TTC549 (cell line): ENCODE data around the gene ERG.

Experiments used
- FAIRE-seq: peaks from 2 replicates; lab custom pipeline; 2012; peaks lifted over from hg19 to GRCh38; lab: Jason Lieb, UNC

Gene ERG

DNA sequence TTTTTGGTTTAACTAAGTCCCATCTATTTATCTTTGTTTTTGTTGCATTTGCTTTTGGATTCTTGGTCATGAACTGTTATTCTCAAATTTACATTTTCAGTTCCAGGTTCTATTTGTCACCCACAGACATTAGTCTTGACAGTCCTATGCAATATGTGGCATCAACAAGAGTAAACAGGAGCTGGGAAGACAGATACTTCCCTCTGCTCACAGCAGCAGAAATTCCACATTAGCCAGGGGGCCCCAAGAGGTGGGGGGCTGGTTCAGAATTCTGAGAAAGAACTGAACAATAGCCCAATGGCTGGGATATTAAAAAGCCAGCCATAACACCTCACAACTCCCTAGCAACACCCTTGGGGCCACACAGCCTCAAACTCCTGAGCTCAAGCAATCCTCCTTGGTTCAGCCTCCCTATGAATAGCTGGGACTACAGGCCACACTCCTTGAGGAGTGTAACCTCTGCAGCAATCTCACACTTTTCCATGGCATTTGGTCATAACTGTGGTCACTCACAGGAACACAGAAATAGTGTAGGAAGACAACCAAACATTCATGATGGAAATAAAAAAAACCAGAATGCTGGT is 67.8 kb downstream of the ERG start:
- FAIRE-seq, result no peak

DNA sequence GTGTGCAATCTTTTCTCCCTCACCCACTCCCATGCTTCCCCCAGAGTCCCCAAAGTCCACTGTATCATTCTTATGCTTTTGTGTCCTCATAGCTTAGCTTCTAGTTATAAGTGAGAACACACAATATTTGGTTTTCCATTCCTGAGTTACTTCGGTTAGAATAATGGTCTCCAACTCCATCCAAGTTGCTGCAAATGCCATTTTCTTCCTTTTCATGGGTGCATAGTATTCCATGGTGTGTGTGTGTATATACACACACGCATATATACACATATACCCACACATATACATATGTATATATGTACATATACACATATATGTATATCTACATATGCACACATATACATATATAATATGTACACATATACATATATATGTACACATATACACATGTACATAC is 69.3 kb downstream of the ERG start:
- FAIRE-seq, result no peak

DNA sequence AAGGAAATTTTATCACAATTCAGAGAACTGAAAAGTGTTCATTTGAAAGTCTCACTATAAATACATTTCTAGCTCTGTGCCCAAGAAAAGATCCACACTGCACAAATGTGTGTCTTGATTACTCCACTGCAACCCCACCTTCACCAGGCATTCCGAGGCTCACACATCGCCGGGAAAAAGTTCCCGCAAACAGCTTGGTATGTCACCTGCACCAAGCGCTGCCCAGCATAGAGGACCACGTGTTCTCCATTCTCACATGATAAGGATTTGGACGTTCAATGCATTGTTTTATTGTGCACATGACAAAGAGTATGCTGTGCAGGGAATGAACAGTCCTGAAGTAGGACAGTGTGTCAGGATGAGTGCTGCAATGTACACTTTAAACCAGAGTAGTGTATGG is 70.1 kb downstream of the ERG start:
- no peak for FAIRE-seq

DNA sequence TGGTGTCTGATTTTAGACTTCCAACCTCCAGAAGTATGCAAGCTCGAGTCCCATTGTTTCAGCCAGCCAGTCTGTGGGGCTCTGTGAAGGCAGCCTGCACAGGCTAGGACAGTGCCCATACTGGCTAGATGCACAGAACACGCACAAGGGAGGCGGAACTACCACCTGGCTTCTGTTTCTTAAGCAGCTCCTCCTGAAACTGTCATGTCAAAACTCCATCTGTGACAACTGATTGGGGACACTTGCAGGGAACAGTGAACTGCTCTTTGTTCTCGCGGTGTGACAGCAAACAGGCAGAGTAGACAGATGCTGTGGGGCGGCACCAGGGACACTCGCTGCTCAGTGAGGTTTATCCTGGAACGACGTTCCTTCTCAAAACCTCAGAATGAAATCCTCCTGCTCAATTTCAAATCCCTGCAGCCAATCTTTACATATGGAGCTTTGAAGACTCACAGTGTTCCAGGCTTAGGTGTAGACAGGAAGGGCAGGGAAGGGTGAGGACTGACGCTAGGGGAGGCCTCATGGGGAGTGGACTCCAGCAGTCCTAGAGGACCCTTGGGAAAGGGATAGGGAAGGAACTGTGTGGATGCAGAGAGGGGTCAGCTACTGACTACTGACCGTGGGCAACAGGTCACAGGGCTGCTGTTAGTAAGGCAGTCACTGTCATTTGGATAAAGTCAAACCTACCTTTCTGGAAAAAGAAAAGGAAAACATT is 73.8 kb downstream of the ERG start:
- no peak for FAIRE-seq

DNA sequence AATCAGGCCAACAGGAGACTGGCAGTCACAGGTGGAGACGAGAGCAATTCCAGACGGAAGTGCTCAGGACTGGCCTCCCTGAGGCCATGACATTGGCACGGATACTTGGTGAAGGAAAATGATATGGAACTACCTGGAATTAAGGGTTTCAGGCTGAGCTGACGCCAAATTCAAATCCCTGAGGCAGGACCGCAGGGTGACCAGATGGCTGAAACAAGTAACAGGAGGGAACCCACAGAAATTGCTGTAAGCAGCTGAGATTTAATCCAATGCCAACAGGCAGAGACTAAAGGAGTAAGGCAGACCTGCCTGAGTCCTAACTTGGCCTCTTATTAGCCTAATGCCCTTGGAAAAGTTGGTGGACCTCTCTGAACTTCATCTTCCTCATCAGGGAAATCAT is 76.2 kb downstream of the ERG start:
- FAIRE-seq, result no peak

DNA sequence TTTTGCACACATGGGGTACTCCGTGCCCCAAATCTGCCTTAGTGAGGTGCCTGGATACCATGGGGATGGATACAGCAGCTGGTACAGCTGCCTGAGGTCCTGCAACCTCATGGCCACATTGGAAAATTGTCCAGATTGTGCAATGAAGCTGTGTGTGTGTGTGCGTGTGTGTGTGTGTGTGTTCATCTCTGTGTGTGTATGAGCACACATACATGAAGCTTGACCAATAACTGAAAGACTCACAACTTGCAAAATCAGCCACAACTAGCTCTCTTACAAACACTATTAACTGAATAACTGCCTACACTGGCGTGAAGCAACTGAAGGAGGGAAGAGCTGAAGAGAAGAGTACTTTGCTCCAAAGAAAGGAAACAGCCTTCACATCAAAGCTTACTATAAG is 78.1 kb downstream of the ERG start:
- no peak for FAIRE-seq

DNA sequence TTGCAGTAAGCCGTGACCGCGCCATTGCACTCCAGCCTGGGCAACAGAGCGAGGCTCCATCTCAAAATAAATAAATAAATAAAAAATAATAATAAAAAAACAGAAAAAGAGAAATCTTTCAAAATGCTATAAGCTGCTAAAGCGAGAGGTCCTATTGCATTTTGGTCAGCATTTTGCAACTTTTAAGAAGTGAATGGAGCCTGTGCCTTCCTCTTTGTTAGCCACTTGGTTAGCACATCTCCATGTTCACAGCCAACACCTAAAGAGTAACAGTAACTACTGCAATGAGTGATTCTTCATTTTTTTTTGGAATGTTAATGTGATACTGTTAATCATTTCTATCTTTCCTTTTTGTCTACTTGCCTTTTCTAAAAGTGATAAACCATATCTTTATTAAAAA is 80.6 kb downstream of the ERG start:
- FAIRE-seq, result no peak

DNA sequence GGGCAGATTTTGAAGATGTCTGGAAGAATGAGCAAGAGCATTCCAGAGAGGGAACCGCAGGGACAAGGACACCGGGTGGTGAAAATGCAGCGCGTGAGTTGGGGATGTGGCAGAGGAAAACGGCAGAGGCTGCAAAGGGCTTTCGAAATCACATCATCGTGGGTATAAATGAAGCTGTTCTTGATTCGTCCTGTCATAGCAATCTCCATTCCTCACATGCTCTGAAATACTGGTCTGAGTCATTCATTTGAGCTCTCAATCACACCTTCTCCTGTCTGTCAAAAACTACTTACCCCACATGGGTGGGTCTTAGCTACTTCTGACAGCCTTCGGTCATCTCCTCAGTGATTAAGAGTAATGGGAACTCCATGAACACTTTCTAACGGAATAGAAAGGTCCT is 81.5 kb downstream of the ERG start:
- FAIRE-seq, result no peak

DNA sequence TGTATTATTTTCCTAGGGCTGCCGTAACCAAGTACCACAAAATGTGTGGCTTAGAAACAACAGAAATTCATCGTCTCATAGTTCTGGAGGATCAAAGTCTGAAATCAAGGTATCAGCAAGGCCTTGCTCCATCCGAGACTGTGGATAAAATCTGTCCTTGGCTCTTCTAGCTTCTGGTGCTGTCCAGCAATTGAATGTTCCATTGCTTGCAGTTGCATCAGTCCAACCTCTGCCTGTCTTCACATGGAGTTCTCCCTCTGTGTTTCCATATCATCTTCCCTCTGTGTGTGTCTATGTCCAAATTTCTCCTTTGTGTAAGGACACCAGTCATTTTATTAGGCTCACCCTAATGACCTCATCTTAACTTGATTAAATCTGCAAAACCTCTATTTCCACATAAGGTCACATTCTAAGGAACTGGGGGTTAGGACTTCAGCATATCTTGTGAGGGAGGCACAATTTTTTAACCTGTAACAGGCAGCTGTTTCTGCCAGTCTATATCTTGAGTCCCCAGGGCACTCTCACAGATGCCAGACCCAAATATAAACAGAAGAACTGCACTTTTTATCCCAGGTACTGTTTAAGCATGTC is 84.2 kb downstream of the ERG start:
- no peak for FAIRE-seq

DNA sequence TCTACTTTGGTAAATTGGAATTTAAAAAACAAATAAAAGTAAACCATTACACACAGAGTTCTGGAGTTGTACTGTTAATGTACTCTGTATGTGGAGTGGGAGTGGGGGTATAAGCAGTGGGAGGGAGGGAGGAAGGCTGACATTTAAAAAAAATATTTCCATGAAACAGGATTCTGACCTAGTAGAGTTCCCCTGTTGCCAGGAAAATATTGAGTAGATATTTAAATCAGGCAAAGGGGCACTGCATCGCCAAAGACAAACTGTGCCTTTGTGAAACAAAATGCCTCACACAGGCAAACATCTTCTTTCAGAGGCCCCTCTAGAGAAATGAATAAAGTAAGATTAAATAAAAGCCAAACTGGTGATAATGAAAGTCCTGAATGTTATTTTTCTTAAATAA is 87.8 kb downstream of the ERG start:
- FAIRE-seq, result no peak

DNA sequence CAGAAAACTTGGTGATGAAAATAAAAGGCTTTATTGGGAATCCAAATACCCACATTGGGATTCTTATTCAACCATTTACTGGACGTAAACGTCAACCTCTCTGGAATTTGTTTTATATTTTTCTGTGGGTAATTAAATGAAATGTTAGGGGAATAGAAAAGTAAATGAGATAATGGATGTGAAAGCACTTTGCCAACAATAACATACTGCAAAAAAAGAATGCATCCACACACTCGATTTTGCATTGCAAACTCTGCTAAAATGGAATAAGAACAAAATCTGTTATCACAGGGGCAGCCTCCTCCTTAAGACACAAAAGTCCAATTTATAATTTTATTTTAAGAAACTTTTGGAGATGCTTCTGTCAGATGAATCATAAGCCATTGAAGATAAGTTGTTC is 88.4 kb downstream of the ERG start:
- FAIRE-seq, result no peak

DNA sequence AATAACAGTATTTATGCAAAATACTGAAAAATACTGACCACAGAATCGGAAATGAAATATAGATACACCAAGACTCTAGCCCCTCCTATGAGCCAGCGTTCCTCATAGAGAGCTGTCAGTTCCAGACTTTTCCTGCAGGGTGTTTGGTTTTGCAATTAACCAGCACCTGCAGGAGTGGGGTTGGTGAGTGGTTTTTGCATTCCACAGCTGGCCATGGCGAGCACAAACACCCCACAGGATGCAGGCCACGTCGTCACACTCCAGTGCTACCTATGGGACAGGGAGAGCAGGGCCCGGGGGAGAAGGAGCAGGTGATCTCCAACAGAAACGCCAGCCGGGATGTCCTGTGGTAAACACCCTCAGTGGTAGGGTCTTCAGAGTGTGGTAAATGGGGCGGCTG is 94.1 kb downstream of the ERG start:
- no peak for FAIRE-seq

DNA sequence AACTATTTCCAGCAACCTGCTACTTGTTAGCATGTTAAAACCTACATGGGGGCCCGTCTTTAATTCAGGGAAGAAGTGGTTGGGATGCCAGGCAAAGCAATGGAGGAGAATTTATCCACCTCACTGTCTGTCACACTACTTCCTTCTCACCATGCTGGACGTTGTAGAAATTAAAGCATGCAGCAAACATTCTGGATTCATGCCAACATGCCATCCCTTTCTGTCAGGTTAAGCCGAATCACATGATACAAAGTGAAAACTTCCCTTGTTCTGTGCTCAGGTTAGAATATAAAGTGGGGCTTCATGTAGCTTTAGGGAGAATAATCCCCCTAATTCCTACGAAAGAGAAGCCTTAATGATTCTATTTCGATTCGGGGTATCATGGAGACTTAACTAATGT is 95.5 kb downstream of the ERG start:
- no peak for FAIRE-seq

DNA sequence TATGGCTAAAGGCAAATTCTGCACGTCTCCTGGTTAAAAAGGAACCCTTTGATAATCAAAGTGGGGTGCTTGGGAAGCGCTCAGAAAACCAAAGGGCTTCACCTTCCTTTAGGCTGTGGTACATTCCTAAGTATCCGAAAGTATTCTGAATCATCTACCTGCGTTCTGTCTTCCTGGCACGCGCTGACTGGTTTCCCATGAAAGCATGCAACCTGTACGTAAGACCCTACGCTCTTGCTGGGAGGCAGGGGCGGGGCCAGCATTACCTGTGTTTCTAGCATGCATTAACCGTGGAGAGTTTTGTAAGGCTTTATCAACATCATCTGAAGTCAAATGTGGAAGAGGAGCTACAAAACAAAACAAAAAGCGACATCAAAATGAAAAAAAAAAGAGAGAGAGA is 96.0 kb downstream of the ERG start:
- FAIRE-seq, result no peak

DNA sequence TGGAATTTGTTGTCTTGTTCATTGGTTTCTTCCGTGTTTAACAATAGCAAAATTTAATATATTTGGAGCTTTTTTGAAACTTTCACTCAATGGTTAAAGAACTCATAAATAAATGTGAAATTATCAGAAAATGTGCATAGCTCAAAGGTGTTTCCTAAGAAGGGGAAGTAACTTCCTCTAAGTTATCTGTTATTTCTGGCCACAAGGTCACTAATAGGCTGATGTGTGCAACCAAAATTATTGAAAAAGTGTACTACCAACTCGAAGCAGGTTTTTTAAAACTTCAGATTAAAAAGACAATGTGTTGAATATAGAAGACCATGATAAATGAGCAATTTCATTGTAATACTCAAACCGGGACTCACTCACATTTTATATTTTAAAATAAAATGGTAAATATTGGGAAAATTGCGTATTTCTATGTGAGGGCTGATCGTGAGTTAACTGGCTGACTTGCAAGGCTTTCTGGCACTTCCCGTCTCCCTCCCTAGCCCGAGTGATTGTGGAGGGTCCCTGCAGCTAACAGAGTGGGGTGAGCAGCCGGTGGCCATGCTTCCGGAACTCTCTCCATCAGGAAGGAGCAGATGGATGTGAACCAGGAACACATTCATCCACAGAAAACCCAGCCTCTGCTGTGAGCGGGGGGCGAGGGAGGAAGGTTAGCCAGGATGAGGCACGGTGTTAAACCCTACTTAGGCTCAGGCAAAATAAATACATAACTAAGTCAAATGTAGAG is 96.9 kb downstream of the ERG start:
- FAIRE-seq, result no peak

DNA sequence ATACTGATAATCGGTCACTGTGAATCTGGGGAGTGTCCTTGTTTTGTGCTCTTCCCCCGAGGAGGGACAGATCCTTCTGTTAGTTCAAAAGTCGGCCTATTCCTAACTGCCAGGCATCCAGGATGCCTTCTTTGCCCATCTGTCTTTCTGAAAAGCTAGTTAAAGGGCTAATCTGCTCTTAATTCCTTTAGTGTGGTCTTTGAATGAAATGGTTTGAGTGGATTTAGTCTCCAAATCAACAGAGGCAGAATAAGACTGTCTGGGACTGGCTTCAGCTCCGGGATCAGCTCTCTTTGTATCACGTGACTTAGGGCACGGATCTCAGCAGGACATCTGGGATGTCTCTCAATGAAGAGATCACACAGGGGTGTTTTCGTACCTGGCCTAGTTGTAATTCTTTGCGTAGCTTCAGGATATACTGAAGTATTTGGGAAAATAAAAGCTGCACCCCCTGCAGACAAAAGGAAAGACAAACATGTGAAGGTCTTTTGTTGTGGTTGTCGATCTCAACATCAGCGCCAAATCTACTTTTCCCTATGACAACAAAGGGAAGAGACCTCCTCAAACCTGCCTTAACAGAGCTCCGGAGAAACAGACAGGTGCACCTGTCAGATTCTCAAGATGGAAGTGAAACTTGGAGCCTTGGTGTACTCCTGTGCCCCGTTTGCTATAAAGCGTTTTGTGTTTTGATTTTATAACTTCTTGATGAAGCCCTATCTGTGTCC is 97.9 kb downstream of the ERG start:
- no peak for FAIRE-seq

DNA sequence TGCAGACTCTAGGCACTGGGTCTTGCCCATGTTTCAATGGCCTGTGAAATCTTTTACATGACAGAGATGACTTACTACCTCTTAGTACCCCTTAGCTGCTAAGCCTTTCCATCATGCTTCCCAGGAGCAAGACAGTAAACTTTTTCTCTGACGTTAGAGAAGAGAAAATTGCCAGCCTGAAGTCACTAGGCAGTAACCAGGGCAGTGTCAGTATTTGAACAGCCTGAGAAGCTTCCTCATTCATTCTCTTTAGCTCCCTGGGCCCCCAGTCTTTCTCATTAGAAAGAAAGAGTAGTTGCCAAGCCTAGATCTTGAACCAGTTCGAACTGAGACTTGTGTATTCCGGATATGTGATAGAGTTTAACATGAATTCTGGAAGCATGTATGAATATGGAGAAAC is 99.2 kb downstream of the ERG start:
- no peak for FAIRE-seq

DNA sequence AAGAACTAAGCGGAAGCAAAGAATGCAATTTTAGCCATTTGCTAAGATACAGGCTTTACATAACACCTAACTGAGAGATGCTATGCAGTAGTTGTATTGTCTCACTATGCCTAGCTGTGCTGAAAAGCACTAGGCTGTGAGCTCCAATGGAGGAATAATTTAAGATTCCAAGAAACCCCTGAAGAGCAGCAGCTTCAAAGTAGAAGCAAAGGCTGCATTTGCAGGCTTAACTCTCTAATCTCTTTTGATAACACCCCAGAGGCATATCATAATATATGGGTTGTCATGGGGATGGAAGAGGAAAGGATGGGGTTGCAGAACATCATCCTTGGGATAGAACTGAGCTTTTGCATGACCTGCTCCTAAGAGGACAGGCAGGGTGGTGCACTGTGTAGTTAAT is 102.0 kb downstream of the ERG start:
- no peak for FAIRE-seq

DNA sequence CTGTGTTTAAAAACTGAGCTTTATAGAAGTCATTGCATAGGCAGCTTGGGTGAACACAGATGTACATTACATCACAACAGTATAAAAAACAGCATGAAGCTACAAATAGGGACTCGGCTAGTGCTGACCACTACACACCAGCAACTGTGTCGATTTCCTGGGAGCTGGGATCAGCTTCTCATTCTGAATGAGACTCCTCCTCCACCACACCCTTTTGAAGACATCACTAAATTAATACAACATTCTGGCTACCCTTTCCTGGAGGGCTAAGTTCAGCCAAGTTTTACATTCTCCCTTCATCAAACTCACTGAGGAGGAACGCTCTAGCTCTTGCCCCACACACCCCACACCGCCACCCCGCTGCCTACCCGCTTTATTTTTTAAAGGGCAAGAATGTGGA is 102.7 kb downstream of the ERG start:
- FAIRE-seq, result no peak

DNA sequence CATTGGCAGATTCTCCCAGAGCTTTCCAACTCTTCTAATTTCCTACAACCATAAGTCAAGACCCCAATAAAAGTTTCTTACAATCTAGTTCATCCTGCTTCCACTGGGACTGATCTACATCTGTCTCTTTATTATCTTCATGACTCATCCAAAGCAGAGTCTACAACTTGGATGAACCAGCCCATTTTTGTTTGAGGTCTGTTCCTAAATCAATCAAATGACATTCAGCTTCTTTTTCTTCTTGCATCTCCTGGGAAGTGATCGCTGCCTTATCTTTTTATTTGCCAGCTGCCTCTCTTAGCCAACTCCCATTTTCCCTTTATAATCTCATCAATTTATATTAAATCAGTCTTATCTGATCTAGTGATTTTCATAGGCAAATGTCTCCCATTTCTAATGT is 105.6 kb downstream of the ERG start:
- FAIRE-seq, result no peak

DNA sequence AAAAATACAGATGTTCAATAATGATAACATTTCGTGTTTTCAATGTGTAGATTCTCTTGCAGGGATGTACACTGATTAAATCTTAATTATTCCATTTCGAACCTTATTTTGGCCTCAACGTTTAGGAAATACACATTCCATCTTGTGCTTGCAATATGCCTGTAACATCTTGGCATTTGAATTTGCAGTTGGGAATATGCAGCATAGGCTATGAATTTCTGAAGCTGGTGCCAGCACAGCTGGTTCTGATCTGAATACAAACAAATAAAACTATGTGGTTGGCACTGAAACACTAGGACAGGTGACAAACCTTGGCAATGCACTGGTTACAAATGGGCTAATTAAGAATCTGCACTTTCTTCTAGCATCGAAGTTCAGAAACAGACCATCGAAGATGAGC is 108.4 kb downstream of the ERG start:
- no peak for FAIRE-seq

DNA sequence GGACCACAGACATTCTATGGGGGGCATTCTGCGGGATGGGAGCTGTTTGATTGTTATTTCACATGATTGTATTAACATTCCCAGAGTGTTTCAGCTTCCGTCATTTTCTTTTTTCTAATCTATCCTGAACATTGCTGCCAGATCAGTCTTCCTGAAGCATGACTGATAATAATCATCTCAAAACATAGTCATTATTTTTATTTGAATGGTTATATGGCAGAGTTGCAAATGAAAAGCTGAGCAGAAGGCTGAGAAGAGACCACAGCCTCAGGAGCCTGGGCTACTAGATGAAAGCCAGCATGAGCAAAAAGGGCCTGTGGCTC is 109.0 kb downstream of the ERG start:
- no peak for FAIRE-seq
